ENCODE measurements around the gene RXRA. TPM values are rescaled to one million over a fixed set of nuclear protein-coding genes. Genes with fewer than 3 reads are reported as not detected.

RXRA gene
- total and polyA plus RNA-seq, 4 donors, result 41.5 to 116 (median 74.1) TPM

- WGBS, result 65% methylated on average over 2 of the region's 2 CpGs
- Histone ChIP-seq H3K4me3 (ENCODE audit: low read depth in 1 of 3, low read length in 3 of 3) (no peak overlapping the region), H3K9ac (ENCODE audit: low read depth in 1 of 2, low read length in 2 of 2) (no peak overlapping the region), H3K9me3 (ENCODE audit: control insufficient read depth in 4 of 4, low read length in 3 of 4) (no peaks in the 10 kb centered on the region), H3K36me3 (ENCODE audit: control insufficient read depth in 4 of 4, insufficient read depth in 3 of 4, low read depth in 1 of 4, low read length in 3 of 4) (no peaks in the 10 kb centered on the region), H3K27ac (ENCODE audit: low read depth in 1 of 2, low read length in 2 of 2) (no peak overlapping the region), H3K4me1 (ENCODE audit: control insufficient read depth in 4 of 4, insufficient read depth in 4 of 4, low read length in 3 of 4) (peaks cover 1 to 13% (median 7%) of the 10 kb centered on the region in 4 donors), H3K27me3 (ENCODE audit: control insufficient read depth in 4 of 4, insufficient read depth in 4 of 4, low read length in 3 of 4) (no peaks in the 10 kb centered on the region)
- DNase-seq (ENCODE audit: low spot score), result no peak
- TF ChIP-seq CTCF (IDR thresholded peaks at IDR 0.05; ENCODE audit: low read depth, low read length, missing input control) (no peak), HNF4A (conservative IDR thresholded peaks at IDR 0.05) (peak; percentile 51 to 82)
Observed at GRCh38 chr9:134313470-134313869, 12.8 kb upstream of the RXRA start.

GRCh38 chr9:134314039-134314949 is 12.0 kb upstream of the RXRA start:
- Histone ChIP-seq H3K27me3 (ENCODE audit: control insufficient read depth in 4 of 4, insufficient read depth in 4 of 4, low read length in 3 of 4) (no peaks in the 10 kb centered on the region), H3K27ac (ENCODE audit: low read depth in 1 of 2, low read length in 2 of 2) (no peak overlapping the region), H3K4me1 (ENCODE audit: control insufficient read depth in 4 of 4, insufficient read depth in 4 of 4, low read length in 3 of 4) (peaks cover 1 to 21% (median 13%) of the 10 kb centered on the region in 4 donors), H3K36me3 (ENCODE audit: control insufficient read depth in 4 of 4, insufficient read depth in 3 of 4, low read depth in 1 of 4, low read length in 3 of 4) (no peaks in the 10 kb centered on the region), H3K9me3 (ENCODE audit: control insufficient read depth in 4 of 4, low read length in 3 of 4) (no peaks in the 10 kb centered on the region), H3K9ac (ENCODE audit: low read depth in 1 of 2, low read length in 2 of 2) (no peak overlapping the region), H3K4me3 (ENCODE audit: low read depth in 1 of 3, low read length in 3 of 3) (no peak overlapping the region)
- no peak for DNase-seq (ENCODE audit: low spot score)
- 93% methylated on average over 20 of the region's 20 CpGs for WGBS
- TF ChIP-seq TAF1 (conservative IDR thresholded peaks at IDR 0.05) (no peak), FOXA2 (IDR thresholded peaks at IDR 0.05) (no peak), HNF4G (IDR thresholded peaks at IDR 0.05) (no peak), JUND (IDR thresholded peaks at IDR 0.05) (no peak), SP1 (IDR thresholded peaks at IDR 0.05) (no peak), RAD21 (IDR thresholded peaks at IDR 0.05) (no peak), REST (IDR thresholded peaks at IDR 0.05) (no peak), EGR1 (IDR thresholded peaks at IDR 0.05; ENCODE audit: low read depth in 2 of 2) (no peak), CTCF (IDR thresholded peaks at IDR 0.05; ENCODE audit: low read depth, low read length, missing input control) (no peak), NR2F2 (IDR thresholded peaks at IDR 0.05) (no peak), FOXA1 (IDR thresholded peaks at IDR 0.05) (no peak), GABPA (IDR thresholded peaks at IDR 0.05 in 1 of 2, conservative IDR thresholded peaks at IDR 0.05 in 1 of 2) (no peak)
- TF ChIP-seq, protein P1, sequence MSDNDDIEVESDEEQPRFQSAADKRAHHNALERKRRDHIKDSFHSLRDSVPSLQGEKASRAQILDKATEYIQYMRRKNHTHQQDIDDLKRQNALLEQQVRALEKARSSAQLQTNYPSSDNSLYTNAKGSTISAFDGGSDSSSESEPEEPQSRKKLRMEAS (IDR thresholded peaks at IDR 0.05), result no peak
- TF ChIP-seq, protein P2, sequence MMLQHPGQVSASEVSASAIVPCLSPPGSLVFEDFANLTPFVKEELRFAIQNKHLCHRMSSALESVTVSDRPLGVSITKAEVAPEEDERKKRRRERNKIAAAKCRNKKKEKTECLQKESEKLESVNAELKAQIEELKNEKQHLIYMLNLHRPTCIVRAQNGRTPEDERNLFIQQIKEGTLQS (IDR thresholded peaks at IDR 0.05), result no peak
- TF ChIP-seq, protein P3, sequence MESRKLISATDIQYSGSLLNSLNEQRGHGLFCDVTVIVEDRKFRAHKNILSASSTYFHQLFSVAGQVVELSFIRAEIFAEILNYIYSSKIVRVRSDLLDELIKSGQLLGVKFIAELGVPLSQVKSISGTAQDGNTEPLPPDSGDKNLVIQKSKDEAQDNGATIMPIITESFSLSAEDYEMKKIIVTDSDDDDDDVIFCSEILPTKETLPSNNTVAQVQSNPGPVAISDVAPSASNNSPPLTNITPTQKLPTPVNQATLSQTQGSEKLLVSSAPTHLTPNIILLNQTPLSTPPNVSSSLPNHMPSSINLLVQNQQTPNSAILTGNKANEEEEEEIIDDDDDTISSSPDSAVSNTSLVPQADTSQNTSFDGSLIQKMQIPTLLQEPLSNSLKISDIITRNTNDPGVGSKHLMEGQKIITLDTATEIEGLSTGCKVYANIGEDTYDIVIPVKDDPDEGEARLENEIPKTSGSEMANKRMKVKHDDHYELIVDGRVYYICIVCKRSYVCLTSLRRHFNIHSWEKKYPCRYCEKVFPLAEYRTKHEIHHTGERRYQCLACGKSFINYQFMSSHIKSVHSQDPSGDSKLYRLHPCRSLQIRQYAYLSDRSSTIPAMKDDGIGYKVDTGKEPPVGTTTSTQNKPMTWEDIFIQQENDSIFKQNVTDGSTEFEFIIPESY (IDR thresholded peaks at IDR 0.05), result no peak
